Measurements from ENCODE around the gene REPS2. TPM values are rescaled to one million over a fixed set of nuclear protein-coding genes. Genes with fewer than 3 reads are reported as not detected.

Gene REPS2
- total RNA-seq, 2 experiments from 2014 or later = not detected

GRCh38 chrX:17035111-17035510, 88.7 kb downstream of the REPS2 start:
- no peaks in the 10 kb centered on the region for H3K4me1 Mint-ChIP-seq
- ChIA-PET CTCF (interaction anchor here (0.6 kb wide), 1 partner anchor 11 kb away, joined by 3 read pairs; no protein-coding TSS in a partner anchor), POLR2A (no interaction called here)
- H3K4me3 Mint-ChIP-seq = no peak overlapping the region
- no peaks in the 10 kb centered on the region for H3K9me3 Mint-ChIP-seq
- DNase-seq = no peak
- no peaks in the 10 kb centered on the region for H3K27me3 Mint-ChIP-seq
- no peaks in the 10 kb centered on the region for H3K36me3 Mint-ChIP-seq (ENCODE audit: low read depth)
- no peak overlapping the region for H3K27ac Mint-ChIP-seq

DNA sequence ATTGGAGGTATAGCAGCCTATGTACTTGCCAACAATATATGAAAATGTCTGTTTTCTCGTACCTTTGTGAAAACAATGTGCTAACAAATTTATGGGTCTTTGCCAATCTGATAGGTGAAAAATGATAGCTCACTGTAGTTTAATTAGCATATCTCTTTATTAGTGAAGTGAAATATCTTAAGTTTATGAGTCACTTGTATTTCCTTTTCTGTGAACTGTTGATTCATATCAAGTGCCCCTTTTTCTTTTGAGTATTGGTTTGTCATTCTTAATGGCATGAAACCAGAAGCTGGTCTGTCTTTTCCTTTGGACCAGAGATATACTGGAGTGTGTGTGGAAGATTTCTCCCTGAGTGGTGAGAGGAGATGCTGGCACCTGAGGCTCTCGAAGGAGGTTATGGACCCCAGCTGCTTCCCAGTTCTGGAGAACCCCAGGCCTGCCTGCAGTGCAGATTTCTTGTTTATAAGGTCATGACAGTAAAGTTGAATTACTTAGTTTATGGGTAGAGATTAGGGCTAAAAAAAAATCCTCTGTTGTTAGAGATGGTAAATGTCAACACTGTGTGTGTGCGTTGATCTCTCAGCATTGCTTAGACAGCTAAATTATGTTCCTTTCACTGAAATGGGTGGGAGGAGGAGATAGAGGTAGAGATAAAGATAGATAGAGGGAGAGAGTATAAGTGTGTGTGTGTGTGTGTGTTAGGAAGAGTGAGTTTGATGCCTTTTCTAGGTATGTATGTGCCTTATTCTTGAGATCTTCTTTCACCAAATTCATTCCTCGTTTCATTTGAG, 89.9 kb downstream of the REPS2 start:
- H3K4me1 Mint-ChIP-seq = no peaks in the 10 kb centered on the region
- no peak overlapping the region for H3K4me3 Mint-ChIP-seq
- no peaks in the 10 kb centered on the region for H3K27me3 Mint-ChIP-seq
- H3K27ac Mint-ChIP-seq = no peak overlapping the region
- CTCF ChIA-PET = interaction anchor here (0.5 kb wide), 1 partner anchor 16 kb away, joined by 3 read pairs; no protein-coding TSS in a partner anchor
- POLR2A ChIA-PET = no interaction called here
- no peak for DNase-seq
- no peaks in the 10 kb centered on the region for H3K9me3 Mint-ChIP-seq
- no peaks in the 10 kb centered on the region for H3K36me3 Mint-ChIP-seq (ENCODE audit: low read depth)

GRCh38 chrX:17038277-17038676, 91.8 kb downstream of the REPS2 start:
- CTCF ChIA-PET = no interaction called here
- H3K4me1 Mint-ChIP-seq = no peaks in the 10 kb centered on the region
- H3K4me3 Mint-ChIP-seq = no peak overlapping the region
- H3K27me3 Mint-ChIP-seq = no peaks in the 10 kb centered on the region
- no peak for DNase-seq
- H3K36me3 Mint-ChIP-seq (ENCODE audit: low read depth) = no peaks in the 10 kb centered on the region
- H3K27ac Mint-ChIP-seq = no peak overlapping the region
- no peaks in the 10 kb centered on the region for H3K9me3 Mint-ChIP-seq
- POLR2A ChIA-PET = no interaction called here

GRCh38 chrX:17038681-17039161, 92.3 kb downstream of the REPS2 start:
- no peaks in the 10 kb centered on the region for H3K36me3 Mint-ChIP-seq (ENCODE audit: low read depth)
- CTCF ChIA-PET = interaction anchor here (1.2 kb wide), 1 partner anchor 11 kb away, joined by 4 read pairs; no protein-coding TSS in a partner anchor
- no peak overlapping the region for H3K27ac Mint-ChIP-seq
- no peaks in the 10 kb centered on the region for H3K27me3 Mint-ChIP-seq
- POLR2A ChIA-PET = no interaction called here
- no peaks in the 10 kb centered on the region for H3K4me1 Mint-ChIP-seq
- DNase-seq = no peak
- H3K4me3 Mint-ChIP-seq = no peak overlapping the region
- H3K9me3 Mint-ChIP-seq = no peaks in the 10 kb centered on the region

GRCh38 chrX:17039826-17040225, 93.4 kb downstream of the REPS2 start:
- Mint-ChIP-seq H3K4me1 (no peaks in the 10 kb centered on the region), H3K36me3 (ENCODE audit: low read depth) (no peaks in the 10 kb centered on the region), H3K9me3 (no peaks in the 10 kb centered on the region), H3K27ac (no peak overlapping the region), H3K4me3 (no peak overlapping the region), H3K27me3 (no peaks in the 10 kb centered on the region)
- DNase-seq = no peak
- CTCF ChIA-PET = interaction anchor here (1.2 kb wide), 1 partner anchor 12 kb away, joined by 4 read pairs; no protein-coding TSS in a partner anchor
- POLR2A ChIA-PET = no interaction called here

- Mint-ChIP-seq H3K27ac (no peak overlapping the region), H3K36me3 (ENCODE audit: low read depth) (no peaks in the 10 kb centered on the region), H3K9me3 (no peaks in the 10 kb centered on the region), H3K27me3 (no peaks in the 10 kb centered on the region), H3K4me1 (no peaks in the 10 kb centered on the region), H3K4me3 (no peak overlapping the region)
- ChIA-PET POLR2A (no interaction called here), CTCF (no interaction called here)
- no peak for DNase-seq
Measured at GRCh38 chrX:17040711-17041110, 94.3 kb downstream of the REPS2 start.

- Mint-ChIP-seq H3K27ac (no peak overlapping the region), H3K36me3 (ENCODE audit: low read depth) (no peaks in the 10 kb centered on the region), H3K9me3 (no peaks in the 10 kb centered on the region), H3K4me1 (peaks cover 2% of the 10 kb centered on the region), H3K27me3 (no peaks in the 10 kb centered on the region), H3K4me3 (no peak overlapping the region)
- ChIA-PET POLR2A (no interaction called here), CTCF (no interaction called here)
- no peak for DNase-seq
Measured at GRCh38 chrX:17042037-17042436, 95.6 kb downstream of the REPS2 start.

GRCh38 chrX:17046478-17047097, 100.1 kb downstream of the REPS2 start:
- Mint-ChIP-seq H3K4me3 (no peak overlapping the region), H3K27me3 (no peaks in the 10 kb centered on the region), H3K4me1 (peaks cover 2% of the 10 kb centered on the region), H3K27ac (no peak overlapping the region), H3K9me3 (no peaks in the 10 kb centered on the region), H3K36me3 (ENCODE audit: low read depth) (no peaks in the 10 kb centered on the region)
- ChIA-PET POLR2A (no interaction called here), CTCF (interaction anchor here (0.6 to 2.1 kb wide), 6 partner anchors 28 to 221 kb away, joined by 3 to 11 read pairs (median 4); no protein-coding TSS in a partner anchor)
- DNase-seq = peak; percentile 48

- Mint-ChIP-seq H3K9me3 (no peaks in the 10 kb centered on the region), H3K27ac (no peak overlapping the region), H3K27me3 (no peaks in the 10 kb centered on the region), H3K36me3 (ENCODE audit: low read depth) (no peaks in the 10 kb centered on the region), H3K4me3 (no peak overlapping the region), H3K4me1 (peaks cover 2% of the 10 kb centered on the region)
- ChIA-PET CTCF (interaction anchor here (1.1 to 2.1 kb wide), 4 partner anchors 27 to 221 kb away, joined by 3 to 11 read pairs (median 7); no protein-coding TSS in a partner anchor), POLR2A (no interaction called here)
- no peak for DNase-seq
Measured at GRCh38 chrX:17047224-17047623, 100.8 kb downstream of the REPS2 start.

DNA sequence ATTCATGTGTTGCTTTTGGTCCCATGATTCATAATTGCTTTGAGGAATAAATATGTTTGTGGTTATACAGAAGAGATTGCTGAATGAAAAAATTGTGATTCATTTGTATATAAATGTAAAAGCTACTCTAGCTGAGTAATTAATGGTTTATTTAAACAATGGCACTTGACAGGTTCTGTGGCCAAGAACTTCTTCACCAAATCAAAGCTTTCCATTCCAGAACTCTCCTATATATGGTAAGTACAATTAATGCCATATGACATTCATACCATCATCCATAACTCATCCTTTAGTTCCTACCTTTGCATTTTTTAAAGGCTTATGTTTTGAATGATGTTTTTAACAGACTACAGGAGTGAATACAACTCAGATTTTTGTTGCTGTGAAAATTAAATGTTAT, 105.8 kb downstream of the REPS2 start:
- Mint-ChIP-seq H3K9me3 (no peaks in the 10 kb centered on the region), H3K36me3 (ENCODE audit: low read depth) (no peaks in the 10 kb centered on the region), H3K27me3 (peaks cover 2% of the 10 kb centered on the region), H3K4me3 (no peak overlapping the region), H3K27ac (no peak overlapping the region), H3K4me1 (no peaks in the 10 kb centered on the region)
- ChIA-PET POLR2A (no interaction called here), CTCF (interaction anchor here (2.5 kb wide), 1 partner anchor 10 kb away, joined by 6 read pairs; no protein-coding TSS in a partner anchor)
- DNase-seq = no peak

GRCh38 chrX:17052793-17053192, 106.3 kb downstream of the REPS2 start:
- peaks cover 2% of the 10 kb centered on the region for H3K27me3 Mint-ChIP-seq
- H3K4me1 Mint-ChIP-seq = no peaks in the 10 kb centered on the region
- H3K27ac Mint-ChIP-seq = no peak overlapping the region
- H3K4me3 Mint-ChIP-seq = no peak overlapping the region
- DNase-seq = no peak
- ChIA-PET CTCF (interaction anchor here (2.5 kb wide), 1 partner anchor 10 kb away, joined by 6 read pairs; no protein-coding TSS in a partner anchor), POLR2A (no interaction called here)
- H3K36me3 Mint-ChIP-seq (ENCODE audit: low read depth) = no peaks in the 10 kb centered on the region
- no peaks in the 10 kb centered on the region for H3K9me3 Mint-ChIP-seq

- H3K4me1 Mint-ChIP-seq = no peaks in the 10 kb centered on the region
- POLR2A ChIA-PET = no interaction called here
- H3K27ac Mint-ChIP-seq = no peak overlapping the region
- H3K4me3 Mint-ChIP-seq = no peak overlapping the region
- H3K9me3 Mint-ChIP-seq = no peaks in the 10 kb centered on the region
- H3K36me3 Mint-ChIP-seq (ENCODE audit: low read depth) = no peaks in the 10 kb centered on the region
- DNase-seq = no peak
- CTCF ChIA-PET = interaction anchor here (1.0 to 2.5 kb wide), 2 partner anchors 9 to 43 kb away, joined by 3 to 6 read pairs; no protein-coding TSS in a partner anchor
- H3K27me3 Mint-ChIP-seq = peaks cover 2% of the 10 kb centered on the region
Measured at GRCh38 chrX:17053502-17053901, 107.0 kb downstream of the REPS2 start.

GRCh38 chrX:17056868-17057608, 110.6 kb downstream of the REPS2 start:
- ChIA-PET CTCF (no interaction called here), POLR2A (no interaction called here)
- DNase-seq = no peak
- no peak overlapping the region for H3K4me3 Mint-ChIP-seq
- no peak overlapping the region for H3K27ac Mint-ChIP-seq
- H3K27me3 Mint-ChIP-seq = peaks cover 2% of the 10 kb centered on the region
- no peaks in the 10 kb centered on the region for H3K36me3 Mint-ChIP-seq (ENCODE audit: low read depth)
- no peaks in the 10 kb centered on the region for H3K4me1 Mint-ChIP-seq
- no peaks in the 10 kb centered on the region for H3K9me3 Mint-ChIP-seq
